SKM-1 (cell line): Measurements from ENCODE around the gene EVL.

Experiments used
- DNase-seq: peaks from one replicate; lab custom pipeline; 2025; ENCODE audit not compliant: unreplicated experiment; lab: John Stamatoyannopoulos, UW

Gene EVL

GRCh38 chr14:100065942-100066574 lies 836 bp downstream of the EVL start:
- peak; percentile 45 for DNase-seq

- DNase-seq, result no peak
Observed at GRCh38 chr14:100066962-100067361, 1.7 kb downstream of the EVL start.

- DNase-seq, result no peak
Observed at GRCh38 chr14:100067481-100067880, 2.3 kb downstream of the EVL start.

GRCh38 chr14:100067971-100068959 lies 3.0 kb downstream of the EVL start:
- peak; percentile 53 for DNase-seq

GRCh38 chr14:100069161-100069800 lies 4.1 kb downstream of the EVL start:
- DNase-seq, result no peak

- no peak for DNase-seq
Observed at GRCh38 chr14:100070310-100070709, 5.1 kb downstream of the EVL start.

GRCh38 chr14:100071545-100071944 lies 6.3 kb downstream of the EVL start:
- no peak for DNase-seq

GRCh38 chr14:100072783-100073346 lies 7.6 kb downstream of the EVL start:
- peak; percentile 10 for DNase-seq

- DNase-seq, result no peak
Observed at GRCh38 chr14:100073576-100074430, 8.6 kb downstream of the EVL start.

- DNase-seq, result no peak
Observed at GRCh38 chr14:100074431-100075100, 9.3 kb downstream of the EVL start.

GRCh38 chr14:100075681-100076080 lies 10.5 kb downstream of the EVL start:
- DNase-seq, result no peak

GRCh38 chr14:100076133-100076532 lies 10.9 kb downstream of the EVL start:
- DNase-seq, result peak; percentile 42

GRCh38 chr14:100076606-100077005 lies 11.4 kb downstream of the EVL start:
- DNase-seq, result peak; percentile 55

- DNase-seq, result no peak
Observed at GRCh38 chr14:100077441-100077840, 12.2 kb downstream of the EVL start.

GRCh38 chr14:100078216-100078803 lies 13.1 kb downstream of the EVL start:
- DNase-seq, result no peak

- DNase-seq, result no peak
Observed at GRCh38 chr14:100078997-100079725, 13.9 kb downstream of the EVL start.

GRCh38 chr14:100079726-100080005 lies 14.4 kb downstream of the EVL start:
- DNase-seq, result no peak

- no peak for DNase-seq
Observed at GRCh38 chr14:100080206-100080605, 15.0 kb downstream of the EVL start.

- no peak for DNase-seq
Observed at GRCh38 chr14:100081997-100082625, 16.9 kb downstream of the EVL start.
